Adipocyte (in vitro differentiated cells): ENCODE measurements around the gene KCND3.
A peak's percentile ranks its signal among the peaks of the same experiment; 100 is the strongest.

Experiments used
- DNase-seq: peaks from one replicate; pipeline ENCODE4 v3.0.0-alpha.2; 2015; ENCODE audit warnings: low read depth
- H3K27me3 ChIP-seq: replicated peaks from 2 replicates; pipeline ENCODE4 v1.7.0; 2013; ENCODE audit warnings: mild to moderate bottlenecking, low read length, moderate library complexity; ENCODE audit not compliant: control insufficient read depth, insufficient read depth
- H3K36me3 ChIP-seq: 2 replicates; pipeline ENCODE4 v1.7.0; 2013; ENCODE audit warnings: low read length, mild to moderate bottlenecking, moderate library complexity; ENCODE audit not compliant: control insufficient read depth, insufficient read depth, severe bottlenecking
- H3K4me1 ChIP-seq: 2 replicates; pipeline ENCODE4 v1.7.0; 2013; ENCODE audit warnings: mild to moderate bottlenecking, low read length, moderate library complexity; ENCODE audit not compliant: control insufficient read depth, insufficient read depth
- H3K4me3 ChIP-seq: 2 replicates; pipeline ENCODE4 v1.7.0; 2013; ENCODE audit warnings: mild to moderate bottlenecking, low read length, moderate library complexity
- H3K9ac ChIP-seq: 2 replicates; pipeline ENCODE4 v1.7.0; 2013; ENCODE audit warnings: mild to moderate bottlenecking, low read length, moderate library complexity
- H3K9me3 ChIP-seq: 2 replicates; pipeline ENCODE4 v1.7.0; 2013; ENCODE audit warnings: mild to moderate bottlenecking, low read length, moderate library complexity; ENCODE audit not compliant: control insufficient read depth

The KCND3 gene

DNA sequence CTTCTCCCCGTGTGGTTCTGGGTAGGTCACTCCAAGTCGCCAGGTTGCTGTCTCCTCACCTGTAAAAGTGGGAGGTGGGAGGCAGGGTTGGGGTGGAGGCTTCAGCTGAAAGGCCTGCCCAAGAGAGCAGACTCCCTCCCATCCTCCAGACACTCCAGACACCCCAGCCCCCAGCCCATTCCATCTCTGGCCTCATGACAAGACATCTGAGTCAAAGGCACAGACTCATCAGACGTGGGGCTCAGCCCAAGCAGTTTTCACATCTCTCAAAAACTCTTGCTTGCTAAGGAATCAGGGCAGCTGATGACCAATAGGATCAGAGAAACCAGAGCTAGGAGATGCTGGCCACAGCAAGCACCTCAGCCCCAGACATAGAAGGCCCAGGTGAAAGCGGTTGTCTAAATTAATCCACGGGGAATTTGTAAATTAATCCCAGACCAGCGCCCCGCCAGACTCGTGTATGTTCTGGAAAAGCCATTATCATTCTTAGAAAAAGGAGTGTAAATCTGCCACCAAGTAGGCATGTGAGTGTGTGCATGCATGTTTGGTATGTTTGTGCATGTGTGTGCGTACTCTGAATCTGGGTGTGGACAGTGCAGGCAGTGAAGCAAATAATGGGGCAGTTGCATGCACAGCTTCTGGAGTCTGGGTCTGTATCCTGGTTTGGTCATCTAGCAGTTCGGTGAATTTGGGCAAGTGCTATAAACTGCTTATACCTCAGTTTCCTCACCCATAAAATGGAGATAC, 55.2 kb downstream of the KCND3 start:
- peaks cover 6% of the 10 kb centered on the region for H3K4me1 ChIP-seq
- H3K4me3 ChIP-seq, result no peak overlapping the region
- no peak overlapping the region for H3K9ac ChIP-seq
- DNase-seq, result no peak
- H3K36me3 ChIP-seq, result no peaks in the 10 kb centered on the region
- peaks cover 33% of the 10 kb centered on the region for H3K27me3 ChIP-seq
- no peaks in the 10 kb centered on the region for H3K9me3 ChIP-seq

DNA sequence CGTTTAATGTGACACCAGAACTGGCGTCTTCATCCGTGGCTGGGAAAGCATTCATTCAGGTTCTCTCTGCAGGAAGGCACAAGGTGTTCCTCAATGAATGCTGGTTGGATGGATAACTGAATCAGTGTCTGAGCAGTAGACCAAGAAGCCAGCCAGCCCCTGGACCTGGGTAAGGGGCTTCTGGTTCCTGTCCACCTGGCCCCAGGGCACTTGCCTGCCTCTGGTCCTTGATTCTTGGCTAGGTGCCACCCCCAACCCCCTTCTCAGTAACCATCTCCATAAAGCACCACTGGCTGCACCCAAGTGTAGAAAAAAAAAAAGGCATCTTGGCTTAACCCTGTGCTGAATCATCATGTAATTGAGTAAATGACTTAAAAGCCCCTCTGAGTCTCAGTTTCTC, 59.1 kb downstream of the KCND3 start:
- Histone ChIP-seq H3K27me3 (peaks cover 46% of the 10 kb centered on the region), H3K9me3 (no peaks in the 10 kb centered on the region), H3K4me3 (no peak overlapping the region), H3K4me1 (no peaks in the 10 kb centered on the region), H3K9ac (no peak overlapping the region), H3K36me3 (no peaks in the 10 kb centered on the region)
- DNase-seq, result no peak

DNA sequence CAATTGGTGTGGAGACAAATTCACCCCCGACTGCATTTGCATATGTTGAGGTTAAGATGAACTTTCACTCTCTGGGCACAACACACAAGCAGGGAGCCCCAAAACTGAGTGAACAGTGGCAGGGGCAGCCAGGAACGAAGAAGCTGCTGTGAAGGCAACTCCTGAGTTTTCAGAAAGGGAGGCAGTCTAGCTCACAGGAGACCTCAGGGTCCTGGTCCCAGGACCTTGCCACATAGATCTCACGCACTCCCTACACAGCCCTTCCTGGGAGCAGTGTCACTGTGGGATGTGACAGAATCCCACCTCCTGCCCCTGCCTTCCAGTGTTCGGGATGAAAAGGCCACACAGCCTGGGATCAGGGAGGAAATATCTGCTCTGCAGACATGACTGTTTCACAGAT, 60.9 kb downstream of the KCND3 start:
- H3K36me3 ChIP-seq, result no peaks in the 10 kb centered on the region
- DNase-seq, result no peak
- H3K9me3 ChIP-seq, result no peaks in the 10 kb centered on the region
- no peaks in the 10 kb centered on the region for H3K4me1 ChIP-seq
- H3K27me3 ChIP-seq, result peaks cover 46% of the 10 kb centered on the region
- H3K4me3 ChIP-seq, result no peak overlapping the region
- H3K9ac ChIP-seq, result no peak overlapping the region

DNA sequence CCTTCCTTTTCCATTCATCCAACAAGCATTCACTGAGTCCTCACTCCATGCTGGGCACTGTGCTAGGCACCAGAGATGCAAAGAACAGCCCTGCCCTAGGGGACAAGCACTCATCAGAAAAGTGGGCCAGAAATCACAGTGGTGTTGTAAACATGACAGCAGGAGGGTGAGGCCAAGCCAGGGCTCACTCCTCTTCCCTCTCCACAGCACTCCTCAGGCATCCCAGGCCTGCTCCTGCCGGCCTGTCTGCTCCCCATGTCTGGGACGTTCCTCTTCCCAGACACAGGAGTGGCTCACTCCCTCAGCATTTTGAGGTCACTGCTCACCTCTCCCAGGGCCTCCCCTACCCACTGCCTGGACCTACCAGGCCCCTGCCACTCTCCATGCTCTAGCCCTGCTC, 61.8 kb downstream of the KCND3 start:
- no peak overlapping the region for H3K4me3 ChIP-seq
- no peaks in the 10 kb centered on the region for H3K36me3 ChIP-seq
- peaks cover 46% of the 10 kb centered on the region for H3K27me3 ChIP-seq
- no peaks in the 10 kb centered on the region for H3K9me3 ChIP-seq
- no peaks in the 10 kb centered on the region for H3K4me1 ChIP-seq
- DNase-seq, result no peak
- no peak overlapping the region for H3K9ac ChIP-seq

DNA sequence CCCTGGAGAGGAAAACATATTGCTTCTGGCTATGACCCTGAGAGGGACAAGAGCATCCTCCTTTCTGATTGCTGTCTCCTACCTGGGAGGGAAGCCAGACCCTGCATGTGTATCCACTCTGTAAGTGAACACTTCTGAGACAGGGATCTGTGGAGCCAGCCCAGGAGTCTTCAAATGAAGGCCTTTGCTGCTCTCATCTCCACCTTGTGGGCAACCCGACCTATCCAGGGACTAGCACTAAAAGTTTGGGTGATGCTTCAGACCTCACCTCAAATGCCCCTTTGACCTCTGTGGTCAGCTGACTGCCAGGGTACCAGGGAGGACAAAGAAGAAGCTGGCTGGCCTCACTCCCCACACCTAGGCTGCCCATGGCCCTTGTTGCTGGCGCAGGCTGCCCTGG, 64.7 kb downstream of the KCND3 start:
- Histone ChIP-seq H3K9ac (no peak overlapping the region), H3K4me1 (peaks cover 8% of the 10 kb centered on the region), H3K9me3 (no peaks in the 10 kb centered on the region), H3K36me3 (no peaks in the 10 kb centered on the region), H3K27me3 (peaks cover 24% of the 10 kb centered on the region), H3K4me3 (no peak overlapping the region)
- DNase-seq, result no peak

DNA sequence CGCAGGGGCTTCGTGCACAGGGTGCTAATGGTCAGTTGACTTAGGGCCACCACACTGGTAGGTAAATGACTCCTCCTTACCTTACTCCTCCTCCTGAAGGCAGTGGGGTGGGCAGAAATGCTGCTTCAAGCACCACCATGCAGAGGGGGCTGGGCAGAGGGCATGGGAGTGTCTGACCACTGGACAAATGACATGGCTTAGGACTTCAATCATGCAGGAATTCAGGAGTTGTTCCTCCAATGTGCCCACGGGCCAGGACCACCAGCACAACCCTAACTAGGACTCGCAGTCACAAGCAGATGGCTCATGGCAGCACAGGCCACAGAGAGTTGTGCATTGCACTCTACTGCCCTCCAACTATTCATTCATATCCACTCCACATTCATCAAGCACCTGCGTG, 65.7 kb downstream of the KCND3 start:
- Histone ChIP-seq H3K27me3 (peaks cover 14% of the 10 kb centered on the region), H3K9me3 (no peaks in the 10 kb centered on the region), H3K4me3 (no peak overlapping the region), H3K9ac (no peak overlapping the region), H3K4me1 (peaks cover 9% of the 10 kb centered on the region), H3K36me3 (no peaks in the 10 kb centered on the region)
- no peak for DNase-seq

DNA sequence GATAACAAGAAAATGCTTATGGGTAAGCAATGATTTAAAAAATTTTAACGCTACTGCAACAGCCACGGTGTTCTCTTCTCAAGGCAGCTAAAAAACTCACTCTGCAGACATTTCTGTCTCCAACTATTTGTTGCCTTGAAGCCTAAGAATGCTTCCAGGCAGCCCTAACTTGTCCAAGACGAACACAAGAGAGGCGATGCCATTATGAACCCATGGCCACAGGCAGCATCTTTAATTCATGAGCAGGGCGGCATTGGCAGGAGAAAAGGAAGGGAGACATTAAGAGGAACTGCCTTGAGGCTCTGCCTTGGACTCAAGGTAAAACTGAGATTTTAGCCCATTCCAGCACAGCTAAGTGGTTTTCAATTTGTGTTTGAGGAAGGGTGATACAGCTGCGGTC, 67.5 kb downstream of the KCND3 start:
- Histone ChIP-seq H3K27me3 (no peaks in the 10 kb centered on the region), H3K9ac (no peak overlapping the region), H3K4me3 (no peak overlapping the region), H3K36me3 (no peaks in the 10 kb centered on the region), H3K4me1 (peaks cover 9% of the 10 kb centered on the region), H3K9me3 (no peaks in the 10 kb centered on the region)
- DNase-seq, result no peak

DNA sequence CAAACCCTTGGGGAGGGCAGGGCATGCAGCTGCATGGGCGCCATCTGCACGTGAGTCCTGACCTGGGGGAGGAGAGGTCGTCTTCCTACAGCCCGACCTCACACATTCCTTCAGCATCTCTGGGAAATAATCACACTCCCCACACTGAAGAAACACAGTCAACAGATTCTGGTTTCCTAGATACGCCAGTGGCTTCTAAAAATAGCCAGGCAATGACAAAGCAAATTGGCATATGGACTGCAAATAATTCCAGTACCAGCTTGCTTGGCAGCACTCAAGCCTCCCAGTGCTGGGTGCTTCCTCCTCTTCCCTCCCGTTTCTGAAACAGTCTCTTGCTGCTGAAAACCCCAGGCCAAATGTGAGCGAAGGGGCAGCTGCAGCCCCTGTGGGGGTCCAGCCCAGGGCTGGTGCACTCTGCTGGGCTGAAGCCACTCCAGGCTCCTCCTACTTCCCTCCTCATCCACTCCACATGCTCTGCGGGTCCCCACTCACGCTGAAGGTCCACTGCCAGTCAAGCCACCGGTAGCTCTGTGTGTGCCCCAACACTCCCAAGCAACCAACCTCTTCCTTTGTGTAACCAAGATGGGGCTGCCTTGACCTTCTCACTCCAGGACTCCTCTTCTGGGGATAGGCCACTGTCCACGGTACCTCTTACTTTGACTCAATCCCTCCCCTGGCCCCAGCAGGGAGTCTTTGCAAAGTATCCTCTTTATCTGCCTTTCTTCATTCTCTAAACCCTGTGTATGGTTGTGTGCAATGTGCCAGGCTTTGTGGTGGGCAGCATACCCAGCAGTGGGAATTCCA, 69.0 kb downstream of the KCND3 start:
- DNase-seq, result peak; percentile 23
- no peak overlapping the region for H3K4me3 ChIP-seq
- H3K4me1 ChIP-seq, result peaks cover 9% of the 10 kb centered on the region
- H3K9ac ChIP-seq, result no peak overlapping the region
- no peaks in the 10 kb centered on the region for H3K9me3 ChIP-seq
- H3K27me3 ChIP-seq, result no peaks in the 10 kb centered on the region
- H3K36me3 ChIP-seq, result no peaks in the 10 kb centered on the region

DNA sequence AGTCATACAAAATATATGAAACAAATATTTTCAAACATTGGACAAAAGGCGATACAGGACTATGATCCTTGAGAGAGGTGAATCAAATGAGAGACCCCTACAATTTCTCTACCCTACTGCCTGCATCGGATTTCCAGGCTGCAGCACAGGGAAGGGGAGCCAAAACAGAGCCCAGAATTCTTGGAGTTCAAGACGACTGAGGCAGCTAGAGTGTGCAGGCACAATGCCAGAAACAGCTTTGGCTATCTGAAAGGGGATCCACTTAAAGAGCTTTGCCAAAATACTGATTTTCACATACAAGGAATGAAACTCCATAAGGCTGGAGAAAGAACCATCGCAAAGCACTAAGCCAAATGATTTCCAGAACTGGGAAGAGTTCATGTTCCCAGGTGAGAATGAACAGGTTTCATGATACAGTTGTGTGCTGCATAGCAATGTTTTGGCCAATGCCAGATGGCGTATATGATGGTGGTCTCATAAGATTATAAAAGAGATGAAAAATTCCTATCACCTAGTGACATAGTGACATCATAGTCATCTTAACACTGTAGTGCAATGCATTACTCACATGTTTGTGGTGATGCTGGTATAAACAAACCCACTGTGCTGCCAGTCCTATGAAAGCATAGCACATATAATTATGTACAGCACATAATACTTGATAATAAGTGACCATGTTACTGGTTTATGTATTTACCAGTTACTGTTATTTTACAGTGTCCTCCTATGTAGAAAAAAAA, 77.5 kb downstream of the KCND3 start:
- Histone ChIP-seq H3K9me3 (peaks cover 4% of the 10 kb centered on the region), H3K9ac (no peak overlapping the region), H3K36me3 (no peaks in the 10 kb centered on the region), H3K4me3 (no peak overlapping the region), H3K27me3 (peaks cover 19% of the 10 kb centered on the region), H3K4me1 (no peaks in the 10 kb centered on the region)
- no peak for DNase-seq

DNA sequence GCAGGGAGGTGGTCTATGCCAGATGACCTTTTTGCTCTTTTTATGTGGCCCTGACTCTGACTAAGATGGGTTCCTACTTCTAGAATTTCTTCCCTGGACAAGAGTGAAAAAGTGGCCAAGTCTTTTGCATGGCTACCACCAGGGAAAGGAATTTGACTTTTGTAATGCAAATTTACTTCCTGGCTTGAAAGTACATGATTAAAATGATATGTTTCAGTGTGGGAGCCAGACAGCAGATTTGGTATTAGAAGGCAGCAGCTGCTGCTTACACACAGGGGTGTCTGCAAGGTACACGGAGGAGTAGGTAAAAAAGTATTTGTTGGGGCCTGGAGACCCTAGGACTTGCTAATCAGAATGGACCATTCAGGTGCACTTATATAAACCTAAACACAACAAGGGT, 78.4 kb downstream of the KCND3 start:
- peaks cover 23% of the 10 kb centered on the region for H3K27me3 ChIP-seq
- H3K9ac ChIP-seq, result no peak overlapping the region
- H3K36me3 ChIP-seq, result no peaks in the 10 kb centered on the region
- peaks cover 4% of the 10 kb centered on the region for H3K9me3 ChIP-seq
- DNase-seq, result no peak
- no peaks in the 10 kb centered on the region for H3K4me1 ChIP-seq
- H3K4me3 ChIP-seq, result no peak overlapping the region

DNA sequence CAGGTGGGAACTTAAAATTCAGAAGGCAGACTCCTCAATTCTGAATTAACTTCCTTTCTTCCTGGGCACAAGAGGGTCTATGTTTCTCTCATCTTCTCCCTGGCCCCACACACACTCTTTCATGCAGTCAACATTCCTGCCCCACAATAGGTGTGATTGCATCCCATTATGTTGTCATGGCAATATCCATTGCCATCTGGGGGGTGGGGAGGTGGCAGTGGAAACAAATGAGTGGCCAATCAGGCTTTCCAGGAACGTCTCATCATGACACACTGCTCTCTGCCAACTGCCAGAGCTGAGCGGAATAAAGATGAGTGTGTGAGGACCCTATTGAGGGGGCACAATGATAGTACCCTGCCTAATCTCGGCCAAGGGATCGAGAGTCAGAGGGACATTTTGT, 80.4 kb downstream of the KCND3 start:
- no peak overlapping the region for H3K9ac ChIP-seq
- H3K9me3 ChIP-seq, result no peaks in the 10 kb centered on the region
- H3K27me3 ChIP-seq, result peaks cover 25% of the 10 kb centered on the region
- H3K4me3 ChIP-seq, result no peak overlapping the region
- DNase-seq, result no peak
- no peaks in the 10 kb centered on the region for H3K36me3 ChIP-seq
- H3K4me1 ChIP-seq, result no peaks in the 10 kb centered on the region
